Occipital lobe (tissue), 2 donors: Measurements from ENCODE around the gene FOXA3. TPM values are rescaled to one million over a fixed set of nuclear protein-coding genes. Genes with fewer than 3 reads are reported as not detected.

Experiments used
- DNase-seq: peaks from one replicate; lab custom pipeline; 2025; lab: John Stamatoyannopoulos, UW
- total RNA-seq: library from RNA; depleted of rRNA; stranded (reverse); fragments of >200 nt; gene quantifications from one replicate; pipeline ENCODE4 v1.2.3, GENCODE V29; 2014

FOXA3 gene
- total RNA-seq, 1 donor from 2014 or later = not detected

DNA sequence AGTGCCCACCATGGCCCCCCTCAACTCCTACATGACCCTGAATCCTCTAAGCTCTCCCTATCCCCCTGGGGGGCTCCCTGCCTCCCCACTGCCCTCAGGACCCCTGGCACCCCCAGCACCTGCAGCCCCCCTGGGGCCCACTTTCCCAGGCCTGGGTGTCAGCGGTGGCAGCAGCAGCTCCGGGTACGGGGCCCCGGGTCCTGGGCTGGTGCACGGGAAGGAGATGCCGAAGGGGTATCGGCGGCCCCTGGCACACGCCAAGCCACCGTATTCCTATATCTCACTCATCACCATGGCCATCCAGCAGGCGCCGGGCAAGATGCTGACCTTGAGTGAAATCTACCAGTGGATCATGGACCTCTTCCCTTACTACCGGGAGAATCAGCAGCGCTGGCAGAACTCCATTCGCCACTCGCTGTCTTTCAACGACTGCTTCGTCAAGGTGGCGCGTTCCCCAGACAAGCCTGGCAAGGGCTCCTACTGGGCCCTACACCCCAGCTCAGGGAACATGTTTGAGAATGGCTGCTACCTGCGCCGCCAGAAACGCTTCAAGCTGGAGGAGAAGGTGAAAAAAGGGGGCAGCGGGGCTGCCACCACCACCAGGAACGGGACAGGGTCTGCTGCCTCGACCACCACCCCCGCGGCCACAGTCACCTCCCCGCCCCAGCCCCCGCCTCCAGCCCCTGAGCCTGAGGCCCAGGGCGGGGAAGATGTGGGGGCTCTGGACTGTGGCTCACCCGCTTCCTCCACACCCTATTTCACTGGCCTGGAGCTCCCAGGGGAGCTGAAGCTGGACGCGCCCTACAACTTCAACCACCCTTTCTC lies 8.2 kb downstream of the FOXA3 start:
- no peak for DNase-seq

DNA sequence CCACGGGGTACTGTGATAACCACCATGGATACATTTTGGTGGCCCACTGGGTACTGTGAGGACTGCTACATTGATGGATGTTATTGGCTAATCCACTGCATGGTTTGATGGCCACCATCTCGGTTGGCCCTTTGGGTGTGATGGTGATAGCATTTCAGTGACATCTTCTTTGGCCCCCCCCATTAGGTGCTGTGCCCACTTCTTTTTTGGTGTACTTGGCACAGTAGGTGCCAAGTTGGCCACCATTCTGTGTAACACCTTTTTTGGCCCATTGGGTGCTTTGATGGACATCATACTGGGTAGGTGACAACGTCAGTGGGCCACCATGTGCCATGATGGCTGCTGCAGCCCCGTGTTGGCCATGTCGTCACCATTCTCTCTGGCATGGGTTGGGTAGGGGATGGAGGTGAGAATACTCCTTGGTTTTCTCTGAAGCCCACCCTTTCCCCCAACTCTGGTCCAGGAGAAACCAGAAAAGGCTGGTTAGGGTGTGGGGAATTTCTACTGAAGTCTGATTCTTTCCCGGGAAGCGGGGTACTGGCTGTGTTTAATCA lies 9.2 kb downstream of the FOXA3 start:
- no peak for DNase-seq

DNA sequence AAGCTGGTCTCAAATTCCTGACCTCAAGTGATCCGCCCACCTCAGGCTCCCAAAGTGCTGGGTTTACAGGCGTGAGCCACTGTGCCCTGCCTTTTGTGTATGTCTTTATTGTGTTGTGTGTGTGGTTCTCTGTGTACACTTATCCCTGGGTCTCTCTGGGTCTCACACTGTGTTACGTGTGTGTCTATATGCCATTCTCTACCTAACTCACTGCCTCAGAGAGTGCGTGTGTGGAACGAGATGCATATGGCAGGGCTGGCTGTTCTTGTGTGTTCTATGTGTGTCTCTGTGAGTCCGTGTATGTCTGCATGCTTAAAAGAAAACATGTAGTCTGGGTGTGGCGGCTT lies 10.5 kb downstream of the FOXA3 start:
- DNase-seq = no peak

DNA sequence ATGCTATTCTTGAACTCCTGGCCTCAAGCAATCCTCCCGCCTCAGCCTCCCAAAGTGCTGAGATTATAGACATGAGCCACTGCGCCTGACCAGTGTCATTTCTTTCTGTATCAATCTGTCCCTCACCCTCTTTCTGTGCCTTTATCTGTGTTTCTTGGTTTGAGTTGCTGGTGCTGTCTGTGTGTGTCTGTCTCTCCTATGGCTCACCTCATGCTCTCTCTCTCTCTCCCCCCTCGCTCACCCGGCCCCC lies 12.0 kb downstream of the FOXA3 start:
- no peak for DNase-seq

DNA sequence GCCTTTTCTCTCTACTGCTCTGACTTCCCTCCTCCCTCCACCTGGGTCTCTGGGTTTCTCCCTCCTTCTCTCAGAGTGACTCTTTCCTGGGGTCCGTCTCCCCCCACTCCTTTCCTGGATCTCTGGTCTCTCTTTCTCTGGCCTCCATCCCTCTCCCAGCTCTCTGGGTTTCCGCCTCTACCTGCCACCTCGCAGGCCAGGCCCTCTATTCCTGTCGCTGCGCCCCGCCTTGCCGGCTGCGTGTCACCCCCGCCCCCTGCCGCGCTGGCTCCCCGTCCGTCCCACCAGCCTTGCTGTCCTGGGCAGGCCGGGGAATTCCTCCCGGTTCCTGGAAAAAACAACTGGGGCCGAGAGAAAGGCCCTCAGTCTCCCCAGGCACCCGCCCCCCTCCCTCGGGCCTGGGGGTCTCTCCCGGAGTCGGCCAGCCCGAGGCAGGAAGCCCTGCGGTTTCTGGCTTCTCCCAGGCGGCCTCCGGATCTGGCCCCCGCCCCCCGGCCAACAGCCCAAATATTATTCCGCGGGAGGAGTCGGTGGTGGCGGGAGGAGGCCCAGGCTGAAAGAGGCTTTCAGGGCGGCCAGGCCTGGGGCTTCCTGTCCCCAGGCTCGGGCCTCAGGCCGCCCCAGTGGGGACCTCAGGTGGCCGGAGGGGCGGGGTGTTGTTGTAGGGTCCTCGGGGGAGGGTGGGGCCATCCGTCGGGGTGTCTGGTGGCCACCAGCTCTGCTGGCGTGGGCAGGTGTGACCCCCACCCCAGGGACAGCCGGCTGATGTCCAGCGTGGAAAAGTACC lies 12.5 kb downstream of the FOXA3 start:
- DNase-seq = no peak

DNA sequence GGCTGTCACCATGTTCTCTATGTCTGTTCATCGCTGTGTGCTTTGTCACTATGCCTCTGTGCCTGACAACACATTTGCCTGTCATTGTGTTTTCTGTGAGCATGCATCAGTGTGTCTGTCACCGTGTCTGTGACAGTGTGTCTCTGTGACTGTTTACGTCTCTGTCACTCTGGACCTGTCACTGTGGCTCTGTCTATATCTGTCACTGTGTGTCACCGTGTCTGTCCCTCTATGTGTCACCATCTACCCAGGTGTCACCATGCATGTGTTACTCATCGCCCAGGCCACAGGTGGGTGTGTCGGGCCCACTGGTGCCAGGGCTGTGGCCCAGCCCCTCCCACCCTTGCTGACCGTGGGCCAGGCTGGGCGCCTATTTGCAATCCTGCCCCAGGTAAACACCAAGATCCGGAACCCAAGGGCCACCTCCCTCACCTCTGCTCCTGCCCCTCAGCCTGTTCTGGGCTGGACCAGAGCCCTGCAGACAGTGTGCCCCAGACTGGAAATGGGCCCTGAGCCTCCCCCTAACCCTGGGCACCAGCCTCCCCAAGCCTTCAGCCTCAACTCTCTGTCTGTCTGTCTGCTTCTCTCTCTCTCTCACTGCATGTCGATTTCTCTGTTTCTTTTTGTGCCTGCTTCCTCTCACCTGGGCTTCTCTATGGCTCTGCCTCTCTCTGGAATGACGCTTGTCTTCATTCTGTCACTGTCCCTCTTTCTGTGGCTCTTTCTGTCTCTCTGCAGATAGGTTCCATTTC lies 14.1 kb downstream of the FOXA3 start:
- DNase-seq = no peak

DNA sequence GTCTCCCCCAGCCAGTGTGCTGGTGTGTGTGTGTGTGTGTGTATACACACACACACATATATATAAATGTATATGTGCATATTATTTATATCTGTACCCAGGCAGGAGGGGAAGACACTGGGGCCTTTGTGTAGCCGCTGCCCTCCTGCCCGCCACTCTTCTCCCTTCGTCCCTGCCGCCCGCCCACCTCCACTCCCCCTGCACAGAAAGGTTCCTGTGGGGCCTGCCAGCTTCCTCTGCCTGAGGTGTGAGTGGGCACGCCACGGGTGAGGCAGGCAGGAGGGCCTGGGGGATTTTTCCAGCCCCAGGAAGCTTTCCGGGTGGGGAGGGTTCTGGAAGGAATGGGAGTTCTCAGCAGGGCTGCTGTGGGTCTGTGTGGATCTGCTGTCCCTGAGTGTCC lies 14.9 kb downstream of the FOXA3 start:
- DNase-seq = no peak

DNA sequence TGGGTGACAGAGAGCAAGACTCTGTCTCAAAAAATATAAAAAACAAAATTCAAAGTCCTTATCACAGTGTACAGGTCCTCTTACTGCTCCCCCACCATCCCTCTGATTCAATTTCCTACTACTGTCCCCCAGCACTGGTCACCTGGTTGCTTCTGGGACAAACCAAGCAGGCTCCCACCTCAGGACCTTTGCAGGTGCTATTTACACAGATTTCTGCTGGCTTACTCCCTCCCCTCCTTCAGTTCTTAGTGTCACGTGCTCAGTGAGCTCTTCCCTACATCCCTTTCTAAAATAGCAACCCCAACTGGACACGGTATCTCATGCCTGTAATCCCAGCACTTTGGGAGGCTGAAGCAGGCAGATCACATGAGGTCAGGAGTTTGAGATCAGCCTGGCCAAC lies 15.8 kb downstream of the FOXA3 start:
- DNase-seq = no peak

DNA sequence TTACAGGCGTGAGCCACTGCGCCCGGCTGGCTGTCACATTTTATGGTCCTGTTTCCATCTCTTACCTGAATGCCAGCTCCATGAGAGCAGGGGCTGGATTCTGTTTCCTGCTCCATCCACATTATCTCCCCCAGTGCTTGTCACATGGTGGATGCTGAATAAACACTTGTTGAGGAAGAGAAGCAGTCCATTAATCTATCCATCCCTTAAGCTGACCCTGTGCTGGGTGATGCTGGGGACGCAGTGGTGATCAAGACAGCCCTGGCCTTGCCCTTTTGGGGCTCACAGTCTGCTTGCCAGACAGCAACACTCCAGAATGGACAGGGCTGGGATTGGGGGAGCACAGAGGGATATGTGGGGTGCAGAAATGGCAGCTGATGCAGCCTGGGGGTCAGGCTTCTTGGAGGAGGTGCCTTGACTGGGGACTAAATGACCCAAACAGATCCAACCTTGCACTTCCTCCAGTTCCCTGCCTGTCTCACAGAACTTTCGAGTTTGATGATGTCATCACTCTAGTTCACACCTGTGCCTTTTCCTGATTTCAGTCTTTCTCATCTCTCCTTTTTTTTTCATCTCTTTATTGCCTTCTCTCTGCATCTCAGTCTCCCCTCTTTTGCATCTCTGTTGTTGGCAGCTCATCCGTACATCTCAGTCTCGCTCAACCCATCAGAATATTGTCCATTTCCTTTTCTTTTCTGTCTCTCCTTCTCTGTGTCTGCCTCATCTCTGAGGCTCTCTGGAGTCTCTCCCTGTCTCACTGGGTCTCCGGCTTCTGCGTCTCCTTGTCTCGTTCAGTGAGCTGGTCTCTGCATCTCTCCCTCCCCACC lies 17.2 kb downstream of the FOXA3 start:
- DNase-seq = no peak

DNA sequence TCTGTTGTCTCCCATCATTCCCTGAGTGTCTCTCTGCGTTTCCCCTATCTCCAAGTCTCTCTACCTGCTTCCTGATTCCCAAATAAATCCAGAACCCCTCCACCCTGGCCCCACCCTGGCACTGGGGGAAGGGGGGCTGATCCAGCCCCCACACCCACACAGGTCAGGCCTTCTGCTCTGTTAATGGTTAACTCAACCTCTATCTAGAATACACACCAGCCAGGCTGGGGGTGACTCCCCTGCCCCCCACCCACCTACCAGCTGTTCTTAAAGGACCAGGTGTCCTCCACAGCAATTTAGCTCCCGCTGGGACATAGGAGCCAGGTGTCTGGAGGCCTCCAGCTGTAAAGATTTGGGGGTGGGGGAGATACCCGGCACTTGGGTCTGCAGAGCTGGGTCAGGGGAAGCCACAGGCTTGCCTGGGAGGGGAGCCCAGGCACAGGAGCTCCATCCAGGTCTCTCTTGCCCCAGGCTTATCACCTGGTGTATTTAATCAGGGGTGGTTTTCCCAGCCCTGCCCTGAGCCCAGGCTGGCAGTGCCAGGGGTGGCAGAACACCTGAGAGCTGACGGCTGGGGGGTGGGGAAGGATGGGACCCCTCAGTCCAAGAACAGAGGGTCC lies 17.9 kb downstream of the FOXA3 start:
- DNase-seq = no peak

DNA sequence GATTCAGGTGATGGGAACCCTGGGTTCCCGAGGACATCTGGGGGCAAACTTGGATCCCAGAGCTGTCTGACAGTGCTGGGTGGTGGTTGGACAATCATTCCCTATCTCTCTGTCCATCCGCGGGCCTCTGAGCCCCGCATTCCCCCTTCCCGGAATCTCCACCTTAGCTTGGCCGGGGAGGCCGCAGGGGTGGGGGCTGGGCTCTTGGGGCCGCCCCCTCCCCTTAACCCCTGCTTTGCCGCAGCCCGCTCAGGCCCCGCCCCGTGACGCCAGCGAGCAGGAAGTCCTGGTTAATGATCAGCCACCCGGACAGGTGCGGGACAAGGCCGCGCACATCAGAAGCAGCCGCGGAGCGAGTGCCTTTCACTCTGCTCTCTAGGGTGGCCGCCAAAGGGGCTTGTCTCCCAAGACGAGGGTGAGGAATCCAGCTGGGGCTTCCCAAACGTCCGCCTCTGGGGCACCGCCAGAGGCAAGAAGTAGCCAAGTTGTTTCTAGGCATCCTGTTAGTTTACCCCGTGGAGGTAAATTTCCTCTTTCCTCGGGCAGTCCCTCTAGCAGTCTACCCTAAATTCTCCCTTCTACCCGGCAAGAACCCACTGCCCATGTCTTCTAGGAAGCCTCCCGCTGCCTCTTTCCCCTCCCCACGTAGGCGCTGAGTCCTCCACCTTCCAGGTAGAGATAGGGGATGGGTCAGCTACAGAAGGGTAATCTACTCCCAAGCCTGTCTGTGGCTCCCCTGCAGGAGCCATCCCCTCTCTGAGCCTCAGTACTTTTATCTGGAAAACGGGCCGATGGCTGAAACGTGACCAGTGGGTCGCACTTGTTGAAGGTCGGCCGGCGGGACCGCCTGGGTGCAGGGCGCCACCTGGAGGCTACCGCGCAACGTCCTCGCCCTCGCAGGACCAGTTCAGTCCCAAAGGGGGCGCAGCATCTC lies 18.8 kb downstream of the FOXA3 start:
- peak; percentile 44 for DNase-seq

DNA sequence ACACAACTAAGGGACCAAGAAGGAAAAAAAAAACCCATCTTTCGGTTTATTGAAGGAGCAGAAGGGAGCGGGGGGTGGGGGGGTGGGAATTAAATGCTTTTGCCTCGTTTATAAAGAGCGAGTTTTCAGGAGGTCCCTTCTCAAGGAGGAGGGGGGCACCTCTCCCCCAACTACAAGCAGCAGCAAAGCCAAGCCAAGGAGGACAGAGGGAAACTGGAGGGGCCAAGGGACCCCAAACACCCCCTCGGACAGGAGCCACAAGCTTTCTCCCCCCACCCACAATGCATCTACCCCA lies 19.4 kb downstream of the FOXA3 start:
- no peak for DNase-seq

DNA sequence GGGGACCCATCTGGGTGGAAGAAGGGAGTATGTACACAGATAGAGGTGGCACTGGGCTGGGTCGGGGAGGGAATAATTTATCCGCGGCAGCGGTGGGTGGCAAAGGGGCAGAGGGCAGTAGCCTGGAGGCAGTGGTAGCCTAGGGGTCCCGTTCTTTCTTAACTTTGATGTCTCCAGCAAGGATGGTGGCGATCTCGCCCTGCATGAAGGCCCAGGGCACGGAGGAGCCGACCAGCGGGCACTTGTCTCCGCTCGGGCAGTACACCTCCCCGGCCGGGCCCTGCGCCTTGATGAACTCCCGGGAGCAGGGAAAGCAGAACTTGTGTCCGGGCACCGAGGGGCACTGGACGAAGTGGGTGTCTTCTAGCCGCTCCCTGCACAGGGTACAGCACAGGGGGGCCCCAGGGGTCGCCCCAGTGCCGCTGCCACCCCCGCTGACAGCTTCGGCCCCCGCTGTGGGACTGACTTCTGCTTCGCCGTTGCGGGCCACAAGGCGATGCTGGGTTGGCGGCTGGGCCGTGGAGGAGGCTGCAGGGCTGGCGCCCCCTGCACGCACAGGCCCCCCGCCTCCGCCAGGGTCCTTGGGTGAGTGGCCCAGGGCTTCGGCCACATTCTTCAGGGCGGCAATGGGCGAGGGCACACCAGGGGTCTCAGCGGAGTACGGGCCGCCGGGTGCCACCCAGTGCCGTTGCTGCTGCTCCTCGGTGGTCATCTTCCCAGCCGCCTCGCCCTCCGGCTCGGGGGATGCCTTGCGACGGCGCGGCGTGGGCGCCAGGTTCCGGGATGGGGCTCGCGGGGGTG lies 20.0 kb downstream of the FOXA3 start:
- no peak for DNase-seq

DNA sequence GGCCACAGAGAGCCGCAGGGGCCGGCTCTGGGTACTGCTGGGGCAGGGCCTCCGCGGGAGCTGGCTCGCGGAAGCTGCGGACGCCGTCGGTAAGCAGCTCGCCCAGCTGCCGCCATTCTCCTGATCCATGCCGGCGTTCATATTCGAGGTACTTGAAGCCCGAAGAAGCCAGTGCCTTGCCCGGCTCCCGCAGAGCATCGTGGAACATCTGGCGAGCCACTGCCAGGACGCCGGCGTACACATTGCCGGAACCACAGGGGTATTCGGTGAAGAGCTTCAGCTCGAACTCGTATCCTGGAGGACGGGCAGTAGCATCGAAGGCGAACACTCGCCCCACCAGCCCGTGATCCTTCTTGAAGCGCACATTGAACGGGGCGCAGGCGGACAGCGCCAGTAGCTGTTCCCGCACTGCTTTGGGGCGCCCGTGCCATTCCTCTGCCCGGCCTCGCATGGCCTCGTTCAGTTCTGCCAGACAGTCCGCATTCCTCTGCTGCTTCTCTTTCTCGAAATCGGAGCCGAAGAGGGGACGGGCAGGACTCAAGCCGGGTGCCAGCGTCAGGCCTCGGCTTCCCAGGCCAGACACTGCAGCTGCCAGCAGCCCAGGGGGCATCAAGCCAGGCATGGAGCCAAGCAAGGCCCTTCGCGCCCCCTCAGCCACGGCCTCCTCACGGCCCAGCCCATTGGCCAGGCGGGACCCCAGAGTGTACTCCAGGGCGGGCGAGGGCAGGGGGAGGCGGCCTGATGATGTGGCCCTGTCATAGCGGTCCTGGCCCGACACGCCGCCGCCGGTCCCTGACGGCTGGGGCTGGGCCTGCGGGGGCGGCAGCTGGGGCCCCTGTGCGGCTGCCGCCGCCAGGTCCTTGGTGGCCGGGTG lies 20.8 kb downstream of the FOXA3 start:
- DNase-seq = no peak

DNA sequence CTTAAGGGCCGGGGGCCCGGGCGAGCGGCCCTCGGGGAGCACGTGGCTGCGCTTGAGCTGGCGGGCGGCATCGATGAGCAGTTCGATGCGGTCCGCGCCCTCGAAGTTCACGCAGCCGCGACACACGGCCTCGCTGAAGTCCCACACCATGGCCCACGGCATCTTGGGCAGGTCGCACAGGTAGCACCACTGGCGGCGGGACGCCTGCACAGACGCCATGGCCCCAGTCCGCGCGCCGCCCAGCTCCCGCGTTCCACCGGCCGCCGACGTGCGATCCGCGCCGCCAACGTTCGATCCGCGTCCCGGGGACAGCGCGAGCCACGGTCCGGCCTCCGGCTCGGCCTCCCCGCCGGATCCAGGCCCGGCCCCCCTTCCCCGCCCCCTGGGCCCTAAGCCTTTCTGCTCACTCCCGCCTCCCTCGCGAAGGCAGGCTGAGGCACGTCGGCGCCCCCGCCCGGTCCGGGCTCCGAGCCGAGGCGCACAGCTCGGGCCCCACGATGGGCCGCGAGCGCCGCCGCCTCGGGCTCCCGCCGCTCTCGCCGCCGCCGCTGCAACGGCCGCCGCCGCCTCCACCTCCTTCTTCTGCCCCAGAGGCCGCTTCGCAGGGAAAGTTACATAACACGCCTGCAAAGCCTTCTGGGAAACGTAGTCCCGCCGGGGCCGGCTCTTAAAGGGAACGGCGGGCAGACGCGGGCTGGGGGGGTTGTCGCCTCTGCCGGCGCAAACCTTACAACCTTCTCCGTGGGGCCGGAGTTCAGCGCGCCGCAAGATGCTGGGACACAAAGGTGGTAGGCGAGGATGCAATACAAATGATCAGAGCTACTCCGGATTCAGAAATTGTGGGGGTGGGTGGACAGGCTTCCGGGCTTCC lies 21.7 kb downstream of the FOXA3 start, which contains the start of gene IRF2BP1:
TSS of gene IRF2BP1 (minus strand) at position 586 of the 871 bp plus-strand sequence. CDS start at position 219, 367 bp downstream.
- peak; percentile 86 for DNase-seq

DNA sequence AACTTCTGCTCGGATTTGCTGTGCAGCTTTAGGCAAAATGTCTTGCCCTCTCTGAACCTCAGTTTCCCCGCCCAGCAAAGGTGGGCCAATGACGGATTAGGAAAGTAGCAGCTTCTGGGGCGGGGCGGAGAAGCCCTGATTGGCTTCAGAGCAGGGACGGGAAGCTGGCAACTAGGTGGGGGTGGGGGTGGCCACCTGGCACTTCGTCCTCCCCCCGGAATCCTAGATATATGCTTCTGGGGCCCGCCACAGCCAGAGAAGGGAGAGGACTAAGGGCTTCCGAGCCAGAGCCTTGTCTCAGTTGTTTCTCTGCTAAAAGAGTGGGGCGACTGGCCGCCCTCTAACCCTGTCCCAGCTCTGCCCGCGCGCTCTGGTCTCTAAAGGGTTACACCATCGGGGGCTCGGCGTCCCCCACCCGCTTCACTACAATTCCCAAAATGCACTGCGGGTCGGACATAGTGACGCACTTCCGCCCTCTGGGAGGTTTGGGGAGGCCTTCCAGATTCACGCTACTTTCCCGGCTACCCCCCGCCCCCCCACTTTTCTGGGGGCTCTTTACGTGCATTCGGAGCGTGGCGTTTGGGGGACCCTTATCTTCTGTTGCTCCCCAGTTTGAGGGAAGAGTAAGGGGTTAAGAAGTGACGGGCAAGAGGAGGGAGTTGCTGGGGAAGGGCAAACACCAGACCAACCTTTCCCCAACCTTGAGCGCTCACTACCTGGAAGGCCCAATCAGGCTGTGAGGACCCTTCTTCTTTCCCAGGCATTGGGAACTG lies 22.5 kb downstream of the FOXA3 start:
- peak; percentile 83 for DNase-seq
